Medulla oblongata (tissue), 1 donor: ENCODE measurements around the gene ZNF8.

ENCODE experiments used
- DNase-seq: peaks from one replicate; pipeline ENCODE4 v3.0.0-alpha.2; 2015; ENCODE audit errors: extremely low spot score

The ZNF8 gene

DNA sequence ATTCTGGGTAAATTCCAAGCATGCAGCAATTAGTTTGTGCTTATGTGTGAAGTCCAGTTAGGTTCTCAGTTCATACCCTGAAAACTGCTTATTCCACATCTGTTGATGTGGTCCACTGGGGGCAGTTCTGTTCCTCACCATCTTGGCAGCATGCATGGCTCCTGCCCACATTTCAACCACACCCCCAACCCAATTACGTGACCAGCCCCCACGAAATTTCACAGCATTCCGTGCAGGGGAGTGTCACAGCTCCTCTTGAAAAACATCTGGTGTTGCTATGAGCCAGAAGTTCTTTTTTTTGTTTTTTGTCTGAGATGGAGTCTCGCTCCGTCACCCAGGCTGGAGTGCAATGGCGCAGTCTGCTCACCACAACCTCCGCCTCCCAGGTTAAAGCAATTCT, 17.3 kb downstream of the ZNF8 start:
- no peak for DNase-seq

DNA sequence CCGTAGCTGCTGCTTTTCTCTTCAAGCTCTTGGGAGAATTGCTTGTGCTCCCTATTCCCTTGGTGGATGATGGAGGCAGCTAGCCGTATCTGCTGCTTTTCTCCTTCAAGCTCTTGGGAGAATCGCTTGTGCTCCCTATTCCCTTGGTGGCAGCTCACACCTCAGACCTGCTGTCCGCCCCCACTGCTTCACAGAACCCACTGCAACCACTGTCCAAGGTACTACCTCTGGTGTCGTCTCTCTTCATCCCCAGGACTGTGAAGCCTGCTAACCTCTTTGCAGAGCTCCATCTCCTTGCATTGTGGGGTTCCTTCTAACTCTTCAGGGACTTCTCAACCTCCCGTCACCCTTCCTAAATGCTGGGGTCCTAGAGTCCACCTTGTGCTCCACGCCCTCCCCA, 21.9 kb downstream of the ZNF8 start:
- DNase-seq, result no peak

DNA sequence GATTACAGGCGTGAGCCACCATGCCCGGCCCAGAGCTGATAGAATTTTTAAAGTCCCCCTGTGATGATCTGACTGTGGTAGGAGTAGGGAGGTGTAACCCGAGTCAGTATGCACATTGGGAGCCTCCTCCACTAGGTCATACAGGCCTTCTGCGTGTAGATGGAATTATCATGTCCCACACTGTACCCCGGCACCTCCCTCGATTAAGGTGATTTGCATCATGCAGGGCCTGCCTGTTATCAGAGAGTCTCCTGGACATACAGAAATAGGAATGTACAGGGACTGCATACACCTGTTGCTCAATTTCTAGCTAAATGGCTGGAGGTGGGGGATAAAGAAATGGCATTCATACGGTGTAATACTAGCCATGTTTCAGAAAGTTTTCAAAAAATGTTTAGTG, 25.5 kb downstream of the ZNF8 start:
- DNase-seq, result no peak

DNA sequence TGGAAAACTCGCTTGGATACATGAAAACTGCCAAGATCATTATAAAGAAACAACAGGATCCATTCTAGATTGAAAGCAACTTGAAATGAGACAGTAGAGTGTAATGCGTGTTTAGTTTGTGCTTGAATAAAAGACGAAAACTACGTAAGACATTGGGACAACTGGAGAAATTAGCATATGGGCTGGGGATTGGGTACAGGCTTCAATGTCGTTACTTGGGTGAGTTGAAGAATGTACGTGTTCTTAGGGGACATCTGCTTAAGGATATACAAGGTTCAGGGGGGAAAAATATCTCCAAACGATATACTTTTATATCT, 26.0 kb downstream of the ZNF8 start:
- no peak for DNase-seq

DNA sequence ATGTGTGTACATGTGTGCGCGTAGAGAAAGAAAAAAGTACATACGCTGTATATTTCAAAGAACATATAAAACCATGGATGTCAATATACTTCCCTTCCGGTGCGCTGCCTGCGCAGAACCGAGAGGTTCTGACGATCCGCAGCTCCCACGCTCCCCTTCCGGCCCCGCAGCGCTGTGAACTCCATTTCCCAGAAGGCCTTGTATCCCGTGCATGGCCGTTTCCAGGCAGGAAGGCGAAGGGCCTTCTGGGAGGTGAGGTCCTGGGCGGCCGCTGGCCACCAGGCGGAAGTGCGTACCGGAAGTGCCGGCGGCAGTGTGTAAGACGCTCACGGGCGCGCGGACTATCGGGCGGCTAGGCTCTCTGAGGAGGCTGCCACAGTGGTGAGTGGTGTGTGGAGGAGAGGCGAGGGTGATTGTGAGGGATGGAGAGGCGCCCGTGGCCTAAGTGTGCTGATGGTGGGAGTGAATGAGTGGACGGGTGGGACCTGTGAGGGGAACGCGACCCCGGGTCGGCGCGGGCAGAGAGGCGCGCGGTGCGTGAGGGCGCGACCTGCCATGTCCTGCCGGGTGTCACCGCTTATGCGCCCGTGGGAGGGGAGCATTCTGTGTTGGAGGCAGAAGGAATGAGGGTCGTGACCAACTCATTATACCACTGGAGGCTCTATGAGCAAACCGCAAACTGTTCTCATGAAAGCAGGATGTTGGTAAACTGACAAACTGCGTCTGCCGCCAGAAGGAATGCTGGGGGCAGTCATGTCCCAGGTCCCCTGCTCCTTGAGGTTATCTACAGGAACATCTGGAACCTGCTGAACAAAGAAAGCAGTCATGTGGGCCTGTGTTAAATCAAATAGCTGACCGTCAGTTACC, 26.5 kb downstream of the ZNF8 start, which contains the start of gene ERVK3-1:
Gene ERVK3-1 (plus strand): TSS at position 313 of the 867 bp plus-strand sequence. CDS start 6,792 bp downstream, outside the sequence.
- peak; percentile 98 for DNase-seq

DNA sequence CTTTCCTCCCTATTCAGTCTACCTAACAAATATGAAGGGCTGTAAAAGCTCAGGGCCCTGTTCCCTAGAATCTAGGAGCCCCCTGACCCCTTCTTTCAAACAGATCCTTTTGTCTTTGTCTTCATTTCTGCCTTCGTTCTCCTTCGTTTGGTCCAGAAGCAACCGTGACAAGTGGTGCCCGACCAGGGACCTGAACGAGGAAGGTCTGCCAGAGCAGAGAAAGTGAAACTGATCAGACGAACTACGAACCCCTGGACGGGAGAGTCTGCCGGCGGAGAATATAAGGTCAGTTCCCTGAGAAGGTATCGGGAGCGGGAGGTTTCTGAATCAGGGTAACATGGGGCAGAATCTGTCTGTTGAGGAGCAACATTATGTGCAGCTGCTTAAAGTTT, 27.2 kb downstream of the ZNF8 start:
- no peak for DNase-seq

DNA sequence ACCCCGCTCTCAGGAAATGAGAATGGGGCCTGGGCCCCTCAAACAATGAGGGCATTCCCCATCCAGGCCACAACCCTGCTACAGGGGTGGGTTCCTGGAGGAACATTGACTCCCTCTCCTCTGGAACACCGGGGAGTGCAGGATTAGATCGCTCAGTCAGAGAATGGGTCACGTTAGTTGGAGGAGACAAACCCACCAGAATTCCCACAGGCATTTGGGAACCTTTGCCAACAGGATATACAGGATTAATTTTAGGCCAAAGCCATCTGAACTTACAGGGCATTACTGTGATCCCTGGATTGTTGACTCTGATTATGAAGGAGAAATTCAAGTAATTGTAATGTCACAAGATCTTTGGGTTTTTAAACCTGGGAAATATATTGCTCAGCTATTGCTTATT, 29.0 kb downstream of the ZNF8 start:
- no peak for DNase-seq

DNA sequence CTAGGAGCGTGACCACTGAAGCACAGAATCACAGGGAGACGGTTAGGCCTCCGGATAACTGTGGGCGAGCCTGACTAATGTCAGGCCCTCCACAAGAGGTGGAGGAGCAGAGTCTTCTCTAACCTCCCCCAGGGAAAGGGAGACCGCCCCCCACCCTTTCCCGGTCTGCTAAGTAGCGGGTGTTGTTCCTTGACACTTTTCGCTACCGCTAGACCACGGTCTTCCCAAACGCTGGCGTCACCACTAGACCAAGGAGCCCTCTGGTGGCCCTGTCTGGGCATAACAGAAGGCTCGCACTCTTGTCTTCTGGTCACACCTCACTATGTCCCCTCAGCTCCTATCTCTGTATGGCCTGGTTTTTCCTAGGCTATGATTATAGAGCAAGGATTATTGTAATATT, 31.9 kb downstream of the ZNF8 start:
- peak; percentile 14 for DNase-seq

DNA sequence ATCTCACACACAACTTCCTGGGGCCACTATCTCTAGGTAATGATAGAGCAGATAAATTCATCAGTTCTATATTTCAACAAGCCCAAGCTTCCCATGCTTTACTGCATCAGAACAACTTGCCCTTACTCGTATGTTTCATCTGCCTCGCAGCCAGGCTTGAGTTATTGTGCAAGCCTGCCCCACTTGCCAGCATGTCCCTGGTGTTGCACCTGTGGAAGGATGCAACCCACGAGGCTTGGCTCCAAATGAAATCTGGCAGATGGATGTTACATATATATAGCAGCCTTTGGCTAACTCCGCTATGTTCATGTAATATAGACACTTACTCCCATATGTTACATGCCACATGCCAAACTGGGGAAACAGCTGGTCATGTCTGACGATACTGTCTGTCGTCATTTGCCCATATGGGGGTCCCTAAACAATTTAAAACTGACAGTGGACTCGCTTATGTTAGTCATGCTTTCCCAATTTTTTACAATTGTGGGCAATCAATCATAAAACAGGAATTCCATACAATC, 32.6 kb downstream of the ZNF8 start:
- no peak for DNase-seq

DNA sequence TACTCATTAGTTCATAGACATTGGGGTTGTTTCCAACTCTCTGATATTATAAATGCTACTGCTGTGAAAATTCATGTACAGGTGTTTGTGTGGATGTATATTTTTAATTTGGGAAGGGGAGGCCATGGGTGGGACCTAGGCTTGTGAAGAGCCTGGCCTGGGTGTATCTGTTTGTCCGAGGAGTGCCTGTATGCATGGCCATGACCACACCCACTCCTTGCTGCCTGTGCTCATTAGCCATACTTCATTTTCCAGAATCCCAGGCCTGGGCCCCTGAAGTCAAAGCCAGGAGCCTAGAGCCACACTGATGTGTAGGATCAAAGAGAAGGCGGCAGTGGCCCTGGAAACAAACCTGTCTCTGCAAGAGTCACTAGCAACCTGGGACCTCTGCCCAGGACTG, 36.8 kb downstream of the ZNF8 start:
- no peak for DNase-seq

DNA sequence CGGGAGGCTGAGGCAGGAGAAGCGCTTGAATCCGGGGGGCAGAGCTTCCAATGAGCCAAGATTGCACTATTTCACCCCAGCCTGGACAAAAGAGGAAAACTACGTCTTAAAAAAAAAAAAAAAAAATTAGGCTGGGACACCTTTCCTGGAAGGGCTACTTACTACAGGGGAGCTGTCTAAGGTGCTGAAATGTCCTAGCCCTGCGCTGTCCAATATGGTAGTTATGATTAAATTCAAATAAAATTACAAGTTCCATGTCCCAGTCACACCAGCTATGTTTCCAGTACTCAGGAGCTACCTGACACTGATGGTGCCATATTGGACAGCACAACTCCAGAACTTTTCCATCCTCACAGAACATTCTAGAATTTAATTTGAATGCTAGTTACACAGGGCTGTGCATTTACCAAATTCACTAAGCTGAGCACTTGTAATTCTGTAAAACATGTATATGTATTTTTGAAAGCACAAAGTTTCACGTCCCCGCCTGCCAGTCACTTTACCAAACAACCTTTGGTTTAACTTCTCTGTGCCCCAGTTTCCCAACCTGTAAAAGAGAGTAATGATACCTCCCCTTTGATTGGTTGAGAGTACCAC, 38.8 kb downstream of the ZNF8 start:
- DNase-seq, result no peak

DNA sequence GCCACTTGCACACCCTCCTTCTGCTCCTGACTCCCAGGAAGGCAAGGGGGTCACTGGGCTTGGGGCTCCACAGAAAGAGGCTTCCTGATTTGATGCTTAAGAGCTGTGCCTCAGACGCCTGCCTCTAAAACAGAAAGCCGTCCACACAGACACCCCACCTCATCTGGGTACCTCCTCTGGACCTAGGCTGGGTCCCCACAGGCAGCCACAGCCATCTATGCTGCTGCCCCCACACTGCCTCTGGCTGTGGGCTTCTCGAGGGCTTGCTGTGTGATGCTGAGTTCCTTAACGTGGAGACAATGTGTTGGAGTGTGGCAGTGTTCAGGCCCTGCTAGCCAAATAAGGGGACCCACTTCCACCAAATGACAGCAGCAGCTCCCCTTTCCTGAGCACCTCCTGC, 39.5 kb downstream of the ZNF8 start:
- DNase-seq, result no peak

DNA sequence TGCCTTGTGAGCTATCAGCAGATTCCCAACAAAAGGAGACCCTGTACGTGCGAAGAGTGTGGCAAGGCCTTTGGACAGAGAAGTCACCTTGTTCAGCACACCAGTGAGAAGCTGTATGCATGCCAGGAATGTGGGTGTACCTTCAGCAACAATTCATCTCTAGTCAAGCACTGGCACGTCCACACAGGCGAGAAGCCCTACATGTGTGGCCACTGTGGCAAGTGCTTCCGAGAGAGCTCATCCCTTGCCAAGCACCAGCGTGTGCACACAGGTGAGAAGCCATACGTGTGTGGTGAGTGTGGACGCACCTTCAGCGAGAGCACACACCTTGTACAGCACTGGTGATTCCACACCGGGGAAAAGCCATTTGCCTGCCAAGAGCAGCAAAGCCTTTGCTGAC, 40.5 kb downstream of the ZNF8 start:
- DNase-seq, result no peak

DNA sequence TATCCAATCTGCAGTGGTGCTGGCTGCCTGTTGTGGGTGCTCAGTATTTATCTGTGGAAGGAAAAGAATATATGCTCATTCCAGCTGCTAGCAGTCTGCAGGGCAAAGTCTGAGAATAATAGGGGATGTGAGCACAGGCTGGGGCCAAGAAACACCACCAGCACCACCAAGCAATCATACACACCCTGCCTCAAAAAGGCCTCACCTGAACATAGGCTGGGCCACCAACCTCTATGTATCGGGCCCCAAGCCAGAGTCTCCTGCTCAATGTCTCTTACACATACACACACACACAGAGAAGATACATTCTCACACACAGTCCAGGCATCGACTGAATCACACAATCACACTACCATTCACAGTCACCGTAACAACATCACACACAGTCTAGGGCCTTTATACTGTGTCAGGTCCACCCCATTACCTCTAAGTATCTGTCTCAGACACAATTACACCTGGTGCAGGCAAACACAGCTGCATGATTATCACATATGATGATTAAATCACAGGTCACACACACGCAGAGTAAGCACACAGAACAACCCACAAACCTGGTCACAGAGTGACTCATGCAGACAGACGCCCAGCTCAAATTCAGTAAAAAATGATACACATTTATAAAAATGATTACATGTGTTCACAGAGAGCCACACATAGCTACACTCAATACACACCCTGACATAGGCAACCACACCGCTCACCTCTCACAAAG, 46.7 kb downstream of the ZNF8 start:
- no peak for DNase-seq

DNA sequence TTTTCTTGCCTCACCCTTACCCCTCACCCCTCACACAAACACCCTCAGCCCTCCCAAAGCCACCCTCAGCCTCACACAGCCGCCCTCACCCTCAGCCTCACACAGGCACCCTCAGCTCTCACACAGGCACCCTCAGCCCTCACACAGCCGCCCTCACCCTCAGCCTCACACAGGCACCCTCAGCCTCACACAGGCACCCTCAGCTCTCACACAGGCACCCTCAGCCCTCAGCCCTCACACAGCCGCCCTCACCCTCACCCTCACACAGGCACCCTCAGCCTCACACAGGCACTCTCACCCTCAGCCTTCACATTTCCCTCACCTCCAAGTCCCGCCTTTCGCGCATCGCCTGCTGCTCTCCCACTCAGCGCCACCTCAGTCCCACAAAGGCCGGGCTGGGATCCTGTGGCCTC, 47.8 kb downstream of the ZNF8 start:
- no peak for DNase-seq

DNA sequence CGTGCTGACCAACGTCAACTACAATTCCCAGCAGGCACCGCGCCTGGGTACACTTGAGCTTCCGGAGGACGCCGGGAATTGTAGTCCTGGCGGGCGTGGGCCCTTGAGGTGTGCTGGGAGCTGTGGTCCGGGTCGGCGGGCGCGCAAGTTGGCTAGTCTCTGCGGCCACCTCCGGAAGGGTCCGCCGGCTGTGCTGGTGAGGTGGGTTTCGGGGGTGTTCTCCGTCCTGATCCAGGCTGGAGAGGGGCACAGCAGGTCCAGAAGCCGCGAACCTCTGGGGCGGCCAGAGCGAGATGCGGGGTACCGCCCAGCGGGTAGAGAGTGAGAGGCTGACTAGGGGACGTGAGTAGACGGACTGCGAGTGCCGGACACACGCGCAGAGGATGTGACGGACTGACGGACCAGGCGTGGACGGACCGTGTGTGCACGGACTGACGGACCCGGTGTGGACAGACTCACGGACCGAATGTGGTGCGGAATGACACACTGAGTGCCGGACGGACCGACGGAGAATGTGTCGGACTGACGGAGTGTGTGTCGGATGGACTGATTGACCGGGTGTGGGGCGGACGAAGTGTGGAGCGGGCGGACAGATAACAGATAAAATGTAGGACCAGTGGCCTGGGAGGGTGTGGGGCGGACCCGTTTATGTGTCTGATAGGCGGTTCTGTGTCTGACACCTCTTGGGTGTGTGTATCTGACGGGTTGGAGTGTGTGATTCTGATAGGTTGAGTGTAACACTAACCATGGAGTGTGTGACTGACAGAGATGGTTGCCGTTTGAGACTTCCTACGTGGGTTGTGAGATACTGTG, 48.4 kb downstream of the ZNF8 start, which contains the start of gene ZSCAN22:
Gene ZSCAN22 (plus strand): TSS at position 81 of the 813 bp plus-strand sequence. CDS start 7,809 bp downstream, outside the sequence.
- DNase-seq, result peak; percentile 99

DNA sequence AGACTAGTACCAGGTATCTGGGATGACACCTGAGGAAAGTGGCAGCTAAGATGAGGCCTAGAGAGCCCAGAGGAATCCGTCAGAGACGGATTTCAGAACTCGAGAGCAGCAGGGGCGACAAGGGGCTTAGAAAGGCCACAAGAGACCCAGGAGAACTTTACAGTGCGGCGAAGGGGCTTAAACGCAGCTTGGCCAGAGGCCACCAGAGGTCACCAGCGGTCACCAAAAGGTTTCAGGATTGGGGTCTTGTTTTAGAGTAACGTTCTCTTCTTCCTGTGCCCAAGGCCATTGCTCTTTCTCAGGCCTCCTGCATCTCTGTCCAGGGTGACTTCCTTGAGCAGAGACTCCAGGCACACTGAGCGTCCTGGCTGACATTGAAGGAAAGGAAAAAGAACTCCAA, 50.2 kb downstream of the ZNF8 start:
- no peak for DNase-seq

DNA sequence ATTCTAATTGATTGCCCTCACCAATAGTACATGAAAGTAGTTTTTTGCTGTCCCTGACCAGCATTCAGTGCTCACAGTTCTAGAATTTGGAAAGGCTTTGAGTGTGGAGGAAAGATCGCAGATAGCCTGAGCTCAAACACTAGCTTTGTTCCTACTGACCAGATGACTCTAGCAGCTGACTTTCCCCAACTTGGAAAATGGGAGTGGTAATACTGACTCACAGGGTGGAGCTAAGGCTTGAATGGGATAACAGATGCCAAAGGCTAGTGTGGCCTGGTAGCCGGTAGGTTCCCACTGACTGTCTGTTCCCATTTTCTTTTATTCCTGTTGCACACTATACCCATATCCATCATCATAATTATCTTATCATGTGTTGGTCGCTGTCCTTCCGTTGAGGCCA, 51.7 kb downstream of the ZNF8 start:
- peak; percentile 94 for DNase-seq

DNA sequence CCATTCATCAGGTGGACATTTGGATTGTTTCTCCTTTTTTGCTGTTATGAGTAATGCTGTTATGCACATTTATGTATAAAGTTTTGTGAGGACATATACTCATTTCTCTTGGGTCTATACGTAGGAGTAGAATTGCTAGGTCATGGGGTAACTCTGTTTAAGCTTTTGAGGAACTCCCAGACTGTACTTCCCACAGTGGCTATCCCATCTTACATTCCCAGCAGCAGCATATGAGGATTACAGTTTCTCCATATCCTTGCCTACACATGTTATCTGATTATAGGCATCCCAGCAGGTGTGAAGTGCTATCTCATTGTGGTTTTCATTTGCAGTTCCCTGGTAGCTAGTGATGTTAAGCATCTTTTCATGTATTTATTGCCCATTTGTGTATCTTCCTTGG, 53.9 kb downstream of the ZNF8 start:
- no peak for DNase-seq

DNA sequence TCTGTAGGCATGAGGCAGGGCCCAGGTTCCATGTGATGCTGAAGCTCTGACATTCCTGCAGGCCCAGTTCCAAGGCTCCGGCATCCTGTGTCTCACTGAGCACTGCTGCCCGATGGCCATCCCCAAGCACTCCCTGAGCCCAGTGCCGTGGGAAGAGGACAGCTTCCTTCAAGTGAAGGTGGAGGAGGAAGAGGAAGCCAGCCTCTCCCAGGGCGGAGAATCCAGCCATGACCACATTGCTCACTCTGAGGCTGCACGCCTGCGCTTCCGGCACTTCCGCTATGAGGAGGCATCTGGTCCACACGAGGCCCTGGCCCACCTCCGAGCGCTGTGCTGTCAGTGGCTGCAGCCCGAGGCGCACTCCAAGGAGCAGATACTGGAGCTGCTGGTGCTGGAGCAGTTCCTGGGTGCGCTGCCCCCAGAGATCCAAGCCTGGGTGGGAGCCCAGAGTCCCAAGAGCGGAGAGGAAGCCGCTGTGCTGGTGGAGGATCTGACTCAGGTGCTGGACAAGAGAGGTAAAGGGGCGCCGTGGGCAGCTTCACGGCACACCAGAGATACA, 56.0 kb downstream of the ZNF8 start:
- no peak for DNase-seq

DNA sequence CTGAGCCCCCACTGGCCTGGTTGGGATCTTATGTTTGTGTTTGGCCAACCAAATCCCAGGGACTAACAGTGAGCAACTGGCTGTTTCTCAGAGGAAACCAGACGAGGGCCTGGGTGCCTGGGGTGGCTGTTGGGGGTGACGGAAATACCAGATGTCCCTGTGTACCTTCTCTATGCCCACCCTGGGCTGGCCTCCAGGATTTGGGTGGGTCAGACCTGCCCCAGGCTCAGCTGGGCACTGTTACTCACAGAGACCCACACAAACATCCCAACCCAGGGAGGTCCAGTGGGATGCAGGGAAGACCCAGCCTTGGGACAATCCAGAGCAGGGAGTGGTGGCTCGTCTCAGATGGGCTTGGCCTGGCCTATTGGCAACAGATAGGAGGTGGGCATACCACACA, 56.9 kb downstream of the ZNF8 start:
- DNase-seq, result no peak
